Dermis blood vessel endothelial cell (primary cell): Measurements from ENCODE around the gene FAHD1. TPM values are rescaled to one million over a fixed set of nuclear protein-coding genes. Genes with fewer than 3 reads are reported as not detected.

ENCODE experiments used
- DNase-seq: peaks from one replicate; pipeline ENCODE4 v3.0.0; 2010
- total RNA-seq: library from RNA; depleted of rRNA; stranded (reverse); fragments of >200 nt; gene quantifications from 2 replicates; pipeline ENCODE4 v1.2.3, GENCODE V29; 2014

Gene FAHD1
- total RNA-seq, 1 donor from 2014 or later, result 82.4 TPM

DNA sequence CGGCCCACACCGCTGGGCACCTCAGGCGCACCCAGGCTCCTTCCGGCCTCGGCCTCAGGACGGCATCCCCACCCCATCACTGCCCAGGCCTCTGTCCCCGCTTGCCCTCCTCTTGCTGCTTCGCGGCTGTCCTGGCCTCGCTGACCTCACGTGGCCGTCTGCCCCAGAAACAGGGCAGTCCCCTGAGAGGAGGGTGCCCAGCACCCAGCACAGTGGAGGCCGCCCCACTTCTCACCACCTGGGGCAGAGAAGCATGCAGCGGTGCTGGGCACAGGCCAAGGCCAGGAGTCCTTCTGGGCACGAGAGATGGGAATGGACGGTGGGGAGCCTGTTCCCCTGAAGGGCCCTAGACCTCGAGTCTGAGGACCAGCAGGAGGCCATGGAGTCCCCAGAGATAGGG, 9.3 kb upstream of the FAHD1 start:
- DNase-seq, result no peak

- DNase-seq, result no peak
These were observed 8.7 kb upstream of the FAHD1 start for GRCh38 chr16:1818204-1818872.

DNA sequence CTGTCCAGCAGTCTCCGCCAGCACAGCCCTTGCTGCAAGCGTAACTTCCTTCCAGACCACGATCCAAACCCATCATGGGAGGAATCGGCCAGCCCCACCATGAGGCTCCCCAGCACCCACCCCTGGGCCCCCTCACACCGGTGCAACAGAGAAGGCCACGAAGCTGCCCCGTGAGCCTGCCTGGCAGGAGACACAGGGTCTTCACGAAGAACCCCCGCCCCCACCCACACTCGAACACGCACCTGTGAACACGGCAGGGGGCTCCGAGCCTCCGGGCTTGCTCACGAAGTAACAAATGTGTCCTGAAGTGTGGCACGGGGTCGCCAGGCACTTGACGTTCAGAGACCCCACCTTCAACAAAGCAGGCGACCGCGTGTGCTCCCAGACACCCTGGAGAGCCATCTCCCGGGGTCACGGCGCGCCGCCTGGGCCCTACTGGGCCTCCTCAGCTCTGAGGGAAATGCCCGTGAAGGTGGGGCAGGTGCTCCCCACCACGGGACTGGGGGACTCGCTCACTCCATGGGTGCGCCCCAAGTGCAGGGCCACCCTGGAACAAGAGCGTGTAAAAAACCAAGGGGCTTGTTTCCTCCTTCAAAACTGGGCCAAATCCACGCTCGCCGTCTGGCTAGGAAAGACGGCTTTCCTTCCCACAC, 8.0 kb upstream of the FAHD1 start:
- no peak for DNase-seq

GRCh38 chr16:1819611-1820010, 7.4 kb upstream of the FAHD1 start:
- DNase-seq, result no peak

- DNase-seq, result no peak
These were observed 6.7 kb upstream of the FAHD1 start for GRCh38 chr16:1820096-1820945.

GRCh38 chr16:1820946-1821290, 6.1 kb upstream of the FAHD1 start:
- DNase-seq, result no peak

DNA sequence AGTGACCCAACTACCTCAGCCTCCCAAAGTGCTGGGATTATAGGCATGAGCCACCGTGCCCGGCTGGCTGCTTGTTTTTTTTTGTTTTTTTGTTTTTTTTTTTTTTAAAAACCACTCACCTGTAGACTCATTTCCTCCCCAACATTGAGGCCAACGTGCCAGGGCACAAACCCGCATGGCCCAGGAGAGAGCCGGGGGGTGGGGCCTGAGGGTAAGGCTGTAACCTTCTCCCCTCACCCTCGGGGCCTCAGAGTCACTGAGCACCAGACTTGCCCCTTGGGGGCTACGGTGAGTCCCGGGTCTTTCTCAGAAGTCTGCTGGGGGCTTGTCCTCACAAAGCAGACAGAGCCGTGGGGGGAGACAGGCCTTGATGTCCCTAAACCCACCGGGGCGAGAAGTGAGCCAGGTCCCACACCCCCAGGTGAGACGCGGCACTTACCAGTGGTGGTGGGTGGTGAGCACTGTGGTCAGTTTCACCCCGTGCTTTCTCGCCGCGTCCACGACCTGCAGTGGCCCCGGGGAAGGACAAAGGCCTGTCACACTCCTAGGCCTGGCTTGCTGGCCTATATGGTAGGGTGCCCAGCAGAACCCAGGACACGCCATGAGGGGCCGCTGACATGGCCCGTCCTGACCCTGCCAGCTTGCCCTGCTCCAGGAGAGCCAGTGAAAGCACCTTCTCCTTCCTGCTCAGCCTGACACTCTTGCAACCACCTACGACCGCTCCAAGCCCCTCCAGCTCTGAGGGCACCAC, 5.0 kb upstream of the FAHD1 start:
- DNase-seq, result no peak

DNA sequence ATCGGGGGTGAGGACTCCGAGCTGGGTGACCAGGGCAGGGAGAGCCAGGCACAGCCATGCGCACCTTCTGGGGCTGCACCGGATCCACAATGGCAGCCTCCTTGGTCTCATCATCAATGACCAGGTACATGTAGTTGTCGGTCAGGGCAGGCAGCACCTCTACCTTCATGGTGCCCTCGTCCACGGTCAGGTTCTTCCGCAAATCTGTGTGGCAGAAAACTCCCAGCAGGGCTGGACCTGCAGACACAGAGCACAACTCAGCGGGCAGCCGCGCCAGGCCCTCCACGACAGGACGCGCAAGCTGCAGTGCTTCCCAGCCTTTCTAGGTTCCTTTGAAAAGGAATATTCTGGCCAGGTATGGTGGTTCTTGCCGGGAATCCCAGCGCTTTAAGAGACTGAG, 4.2 kb upstream of the FAHD1 start:
- DNase-seq, result no peak

- peak; percentile 83 for DNase-seq
These were observed 3.2 kb upstream of the FAHD1 start for GRCh38 chr16:1823821-1824220.

GRCh38 chr16:1825381-1825863, 1.6 kb upstream of the FAHD1 start:
- DNase-seq, result no peak

DNA sequence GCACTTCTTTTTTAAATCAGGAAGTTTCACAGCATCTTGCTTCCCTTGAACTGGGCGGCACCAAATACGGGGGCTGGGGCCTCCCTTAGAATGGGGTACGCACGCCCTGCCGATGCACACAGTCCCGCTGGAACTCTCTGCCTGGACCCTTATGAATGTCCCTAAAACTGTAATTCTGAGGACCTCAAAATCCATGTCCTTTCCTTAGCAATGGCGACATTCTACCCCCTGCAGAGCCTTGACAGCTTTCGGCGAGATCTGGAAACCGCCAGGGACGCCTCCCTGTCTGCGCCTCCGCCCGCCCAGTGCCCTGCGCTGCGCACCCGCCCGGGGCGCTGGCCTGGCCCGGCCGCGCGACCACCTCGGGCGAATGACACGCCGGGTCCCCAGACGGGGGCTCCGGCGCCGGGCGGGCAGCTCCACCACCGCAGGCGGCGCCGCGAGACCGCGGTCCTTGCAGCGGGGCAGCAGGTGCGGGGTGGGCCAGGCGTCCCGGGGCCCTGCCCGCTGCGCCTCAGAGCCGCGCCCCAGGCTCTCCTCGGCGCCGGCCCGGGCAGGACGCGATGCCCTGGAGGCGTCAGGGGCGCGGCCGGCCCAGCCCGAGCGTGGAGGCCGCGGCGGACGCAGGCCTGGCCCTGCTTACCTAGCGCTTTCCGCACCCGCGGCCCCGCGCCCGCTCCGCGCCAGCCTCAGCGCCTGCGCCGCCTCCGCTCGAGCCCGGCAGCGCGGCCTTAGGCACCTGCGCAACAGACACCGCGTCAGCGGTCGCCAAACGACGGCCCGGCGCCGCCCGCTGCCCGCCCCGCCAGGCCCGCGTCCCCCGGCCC, 929 bp upstream of the FAHD1 start:
- peak; percentile 78 for DNase-seq

DNA sequence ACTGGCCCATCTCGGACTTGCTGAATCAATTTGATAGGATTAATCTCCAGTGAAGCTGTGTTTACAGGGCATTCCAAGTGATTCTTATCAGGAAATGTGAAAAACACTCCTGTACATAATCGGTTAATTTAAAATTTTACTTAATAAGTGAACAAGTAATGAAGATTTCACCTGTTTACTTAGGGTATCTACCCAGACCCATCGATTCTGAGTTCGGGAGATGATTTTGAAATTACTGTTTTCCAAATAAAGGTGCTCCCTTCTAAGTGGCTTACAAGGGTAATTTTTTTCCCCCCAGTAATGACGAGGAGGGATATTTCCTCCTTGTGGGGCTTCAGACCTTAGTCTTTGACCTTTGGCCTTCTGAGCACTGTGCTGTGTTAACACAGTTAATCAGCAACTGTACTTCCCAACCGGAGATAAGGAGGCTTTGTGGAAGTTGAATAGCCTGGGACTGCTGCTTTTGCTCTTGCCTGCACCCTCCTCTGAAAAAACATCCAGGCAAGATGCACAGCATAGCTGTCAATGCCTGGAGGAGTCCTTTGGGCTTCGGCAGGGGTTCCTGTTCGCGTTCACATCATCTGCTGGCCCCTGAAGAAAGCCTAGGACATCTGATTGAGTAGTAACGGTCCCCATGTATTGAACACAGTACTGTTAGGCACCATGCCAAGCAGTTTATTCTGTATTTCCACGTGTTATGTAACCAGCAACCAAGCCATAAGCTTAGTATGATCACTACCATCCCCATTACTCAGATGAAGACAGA, 1.8 kb downstream of the FAHD1 start:
- no peak for DNase-seq

- peak; percentile 12 for DNase-seq
These were observed 3.2 kb downstream of the FAHD1 start for GRCh38 chr16:1830213-1830612.

- DNase-seq, result no peak
These were observed 4.4 kb downstream of the FAHD1 start for GRCh38 chr16:1831186-1832075.

DNA sequence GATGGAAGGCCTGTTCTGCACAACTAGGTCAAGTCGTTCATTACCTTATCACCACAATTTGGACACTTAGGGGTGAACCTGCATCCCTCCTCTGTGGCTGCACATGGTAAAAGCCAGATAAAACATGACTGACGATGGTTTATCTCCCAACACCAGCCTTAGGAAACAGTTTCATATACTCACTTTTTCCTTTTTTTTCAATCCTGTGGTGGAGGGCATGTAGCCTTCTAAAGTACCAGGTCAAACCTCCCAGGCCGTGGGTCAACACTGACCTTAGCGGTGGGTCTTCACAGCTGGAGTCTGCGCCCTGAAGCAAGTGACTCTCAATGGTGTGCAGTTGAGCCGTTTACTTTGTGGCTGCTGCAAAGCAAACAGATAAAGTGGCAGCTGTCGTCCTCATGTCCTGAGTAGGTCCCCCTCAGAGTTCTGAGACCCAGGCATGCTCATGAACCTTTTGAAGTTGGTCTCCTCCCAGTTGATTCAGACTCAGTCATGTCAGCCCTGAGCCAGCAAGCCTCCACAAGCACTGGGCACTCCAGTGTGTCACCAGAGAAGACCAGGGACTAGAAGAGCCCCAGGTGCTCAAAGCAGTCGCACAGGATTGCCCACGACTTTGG, 5.9 kb downstream of the FAHD1 start:
- no peak for DNase-seq

- DNase-seq, result no peak
These were observed 7.1 kb downstream of the FAHD1 start for GRCh38 chr16:1834096-1834495.

DNA sequence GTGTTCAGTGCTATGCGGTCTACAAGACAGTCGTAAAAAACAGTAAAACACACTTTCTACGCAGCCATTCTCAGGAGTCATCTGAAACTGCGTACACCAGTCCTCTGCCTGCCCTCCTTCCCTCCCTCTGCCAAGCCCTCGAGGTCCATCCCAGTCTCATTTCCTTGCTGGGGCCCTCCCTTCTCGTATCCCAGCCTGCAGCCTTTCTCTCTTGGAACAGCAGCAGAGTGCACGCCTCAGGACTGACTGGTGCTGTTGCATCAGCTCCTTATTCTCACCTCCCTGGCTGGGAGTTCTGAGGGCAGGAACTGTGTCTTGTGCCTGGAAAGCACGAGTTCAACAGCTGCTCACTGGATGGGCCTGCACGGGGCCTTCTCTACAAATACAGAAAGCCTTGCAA, 12.5 kb downstream of the FAHD1 start:
- no peak for DNase-seq

DNA sequence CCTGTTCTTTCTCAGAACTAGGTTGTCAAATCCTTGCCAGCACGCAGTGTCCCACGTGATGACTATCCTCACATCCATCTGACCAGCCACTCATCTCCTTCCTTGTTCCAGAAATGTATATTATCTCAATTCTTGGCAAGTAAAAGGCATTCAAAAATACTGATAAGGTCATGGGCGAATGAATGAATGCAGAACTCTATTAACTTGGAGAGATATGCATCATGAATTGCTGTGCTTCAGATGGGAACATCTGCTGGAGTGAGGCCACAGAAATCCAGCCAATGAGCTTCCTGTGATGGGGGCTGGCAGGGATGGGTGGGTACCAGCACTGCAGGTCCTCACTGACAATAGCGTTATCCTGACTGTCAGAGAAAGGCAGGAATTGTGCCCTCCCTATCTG, 19.0 kb downstream of the FAHD1 start:
- DNase-seq, result no peak

DNA sequence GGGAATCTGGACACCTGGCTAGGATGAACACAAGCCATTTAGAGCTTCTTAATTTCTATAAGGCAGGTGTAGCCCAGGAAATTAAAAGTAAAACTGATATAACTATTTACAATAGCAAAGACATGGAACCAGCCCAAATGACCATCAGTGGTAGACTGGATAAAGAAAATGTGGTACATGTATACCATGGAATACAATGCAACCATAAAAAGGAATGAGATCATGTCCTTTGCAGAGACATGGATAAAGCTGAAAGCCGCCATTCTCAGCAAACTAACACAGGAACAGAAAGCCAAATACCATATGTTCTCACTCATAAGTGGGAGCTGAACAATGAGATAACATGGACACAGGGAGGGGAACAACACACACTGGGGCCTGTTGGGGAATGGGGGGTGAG, 19.4 kb downstream of the FAHD1 start:
- DNase-seq, result no peak

DNA sequence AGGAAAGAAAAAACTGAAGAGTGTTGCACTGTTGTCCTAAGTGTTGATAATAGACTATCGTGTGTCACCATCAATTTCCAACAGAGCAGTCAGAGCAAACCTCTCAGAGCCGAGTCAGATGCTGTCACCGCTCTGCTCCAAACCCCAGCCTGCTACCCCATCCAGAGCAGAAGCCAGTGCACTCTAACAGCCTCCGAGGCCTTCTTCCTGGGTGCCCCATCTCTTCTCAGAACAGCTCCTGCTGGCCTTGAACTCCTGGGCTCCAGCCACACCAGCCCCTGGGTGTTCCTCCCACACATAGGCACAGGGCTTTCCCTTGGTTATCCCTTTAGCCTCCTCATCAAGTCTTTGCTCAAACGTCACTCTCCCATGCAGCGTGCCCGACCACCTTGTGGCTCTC, 24.0 kb downstream of the FAHD1 start:
- no peak for DNase-seq
